SJSA1 (cell line): ENCODE data around the gene POLD1. TPM values are rescaled to one million over a fixed set of nuclear protein-coding genes. Genes with fewer than 3 reads are reported as not detected.

Experiments used
- DNase-seq, 2 experiments: peaks; one replicate each; pipeline ENCODE4 v3.0.0-alpha.2; 2015 to 2020; ENCODE audit warnings: low spot score in 2 of 2, low read depth in 1 of 2
- H3K27ac ChIP-seq: fragments of 250-450 bp; sonication (Bioruptor Pico); 2 replicates; pipeline ENCODE4 v1.5.1; 2020; ENCODE audit warnings: mild to moderate bottlenecking, moderate library complexity
- H3K27me3 ChIP-seq: fragments of 250-450 bp; sonication (Bioruptor Pico); replicated peaks from 2 replicates; pipeline ENCODE4 v1.5.1; 2020; ENCODE audit warnings: mild to moderate bottlenecking, moderate library complexity
- H3K36me3 ChIP-seq: fragments of 250-450 bp; sonication (Bioruptor Pico); 2 replicates; pipeline ENCODE4 v1.5.1; 2020; ENCODE audit warnings: mild to moderate bottlenecking
- H3K4me1 ChIP-seq: fragments of 250-450 bp; sonication (Bioruptor Pico); replicated peaks from 2 replicates; pipeline ENCODE4 v1.6.1; 2021; ENCODE audit warnings: mild to moderate bottlenecking
- H3K4me3 ChIP-seq: fragments of 250-450 bp; sonication (Bioruptor Pico); 2 replicates; pipeline ENCODE4 v1.5.1; 2020; ENCODE audit warnings: mild to moderate bottlenecking
- H3K9me3 ChIP-seq: fragments of 250-450 bp; sonication (Bioruptor Pico); replicated peaks from 2 replicates; pipeline ENCODE4 v1.5.1; 2020; ENCODE audit warnings: mild to moderate bottlenecking
- total RNA-seq: library from RNA; depleted of rRNA; stranded (reverse); fragments of >200 nt; shearing (Covaris generic); gene quantifications from 2 replicates; pipeline ENCODE4 v1.2.3, GENCODE V29; 2014

The POLD1 gene
- total RNA-seq, 1 experiment from 2014 or later: 51.8 TPM

DNA sequence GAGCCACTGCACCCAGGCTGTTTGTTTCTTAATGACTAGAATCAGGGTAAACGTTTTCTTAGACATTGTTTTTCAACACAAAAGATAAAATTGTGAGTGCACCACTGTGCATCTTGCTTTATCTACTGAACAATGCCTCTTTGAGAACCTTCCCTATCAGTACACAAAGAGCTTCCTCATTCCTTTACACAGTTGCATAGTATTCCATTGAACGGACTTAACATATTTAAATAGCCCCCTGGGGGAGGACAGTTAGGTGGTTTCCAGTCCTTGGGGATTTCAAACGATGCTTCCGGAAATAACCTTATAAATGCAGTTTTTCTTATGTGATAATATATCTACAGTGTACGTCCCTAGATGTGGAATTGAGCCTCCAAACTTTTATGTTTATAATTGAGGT, 8.6 kb downstream of the POLD1 start:
- no peak overlapping the region for H3K4me3 ChIP-seq
- no peaks in the 10 kb centered on the region for H3K27me3 ChIP-seq
- DNase-seq: no peak
- no peaks in the 10 kb centered on the region for H3K4me1 ChIP-seq
- no peaks in the 10 kb centered on the region for H3K9me3 ChIP-seq
- peaks cover 15% of the 10 kb centered on the region for H3K36me3 ChIP-seq
- no peak overlapping the region for H3K27ac ChIP-seq

DNA sequence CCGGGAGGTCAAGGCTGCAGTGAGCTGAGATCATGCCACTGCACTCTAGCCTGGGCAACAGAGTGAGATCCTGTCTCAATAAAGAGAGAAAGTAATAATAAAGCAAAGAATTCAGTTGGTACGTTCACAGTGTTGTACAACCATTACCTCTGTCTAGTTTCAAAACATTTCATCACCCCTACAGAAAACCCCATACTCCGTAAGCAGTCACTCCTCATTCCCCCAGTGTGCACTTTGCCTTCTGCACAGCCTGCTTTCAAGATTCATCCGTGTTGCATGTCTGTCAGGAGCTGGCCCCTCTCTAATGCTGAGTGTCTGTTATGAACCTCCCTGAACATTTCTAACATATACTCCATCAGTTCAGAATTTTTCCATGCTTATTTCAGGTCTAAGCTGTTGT, 9.4 kb downstream of the POLD1 start:
- Histone ChIP-seq H3K27ac (no peak overlapping the region), H3K4me1 (no peaks in the 10 kb centered on the region), H3K36me3 (peaks cover 7% of the 10 kb centered on the region), H3K4me3 (no peak overlapping the region), H3K27me3 (no peaks in the 10 kb centered on the region), H3K9me3 (no peaks in the 10 kb centered on the region)
- DNase-seq: no peak

DNA sequence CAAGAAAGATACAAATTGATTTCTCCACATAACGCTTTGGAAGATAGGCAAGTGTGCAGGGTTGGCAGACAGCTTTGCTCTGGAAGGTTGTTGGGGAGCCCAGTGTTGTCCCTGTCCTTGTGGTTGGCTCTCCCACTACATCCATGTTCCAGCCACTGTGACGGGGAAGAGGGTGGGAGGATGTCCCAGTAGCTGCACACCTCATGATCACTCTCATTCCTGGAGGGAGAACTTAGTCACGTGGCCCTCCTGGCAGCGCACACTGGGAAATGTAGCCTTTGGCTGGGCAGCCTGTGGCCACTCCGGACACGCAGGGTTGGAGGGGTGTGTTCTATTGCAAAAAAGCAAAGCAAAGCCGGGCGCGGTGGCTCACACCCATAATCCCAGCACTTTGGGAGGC, 9.9 kb downstream of the POLD1 start:
- H3K27ac ChIP-seq: no peak overlapping the region
- H3K9me3 ChIP-seq: no peaks in the 10 kb centered on the region
- H3K27me3 ChIP-seq: no peaks in the 10 kb centered on the region
- DNase-seq: no peak
- no peak overlapping the region for H3K4me3 ChIP-seq
- H3K36me3 ChIP-seq: peaks cover 8% of the 10 kb centered on the region
- H3K4me1 ChIP-seq: no peaks in the 10 kb centered on the region

DNA sequence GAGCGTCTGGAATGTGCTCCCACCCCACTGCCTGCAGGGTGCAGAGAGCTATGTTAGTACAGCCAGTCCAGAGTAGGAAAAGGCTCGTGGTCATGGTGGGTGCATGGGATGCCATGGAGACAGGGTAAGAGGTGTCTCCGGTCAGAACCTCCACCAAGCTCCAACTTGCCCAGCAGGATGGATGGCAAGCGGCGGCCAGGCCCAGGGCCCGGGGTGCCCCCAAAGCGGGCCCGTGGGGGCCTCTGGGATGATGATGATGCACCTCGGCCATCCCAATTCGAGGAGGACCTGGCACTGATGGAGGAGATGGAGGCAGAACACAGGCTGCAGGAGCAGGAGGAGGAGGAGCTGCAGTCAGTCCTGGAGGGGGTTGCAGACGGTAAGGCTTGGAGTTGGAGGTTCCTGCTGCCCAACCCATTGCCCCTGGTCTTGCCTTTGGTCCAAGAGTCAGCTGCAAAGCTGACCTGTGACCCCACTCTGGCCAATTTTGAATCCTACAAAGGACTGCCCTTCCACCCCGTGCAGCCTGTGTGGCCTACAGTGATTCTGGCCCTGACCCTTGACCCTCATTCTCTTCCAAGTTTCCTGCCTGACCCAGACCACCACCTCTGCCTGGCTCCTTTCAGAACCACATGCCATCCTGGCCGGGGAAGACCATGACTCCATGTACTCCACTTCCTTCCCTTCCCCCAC, 14.7 kb downstream of the POLD1 start:
- no peak for DNase-seq
- Histone ChIP-seq H3K27ac (no peak overlapping the region), H3K36me3 (peaks cover 31% of the 10 kb centered on the region)

DNA sequence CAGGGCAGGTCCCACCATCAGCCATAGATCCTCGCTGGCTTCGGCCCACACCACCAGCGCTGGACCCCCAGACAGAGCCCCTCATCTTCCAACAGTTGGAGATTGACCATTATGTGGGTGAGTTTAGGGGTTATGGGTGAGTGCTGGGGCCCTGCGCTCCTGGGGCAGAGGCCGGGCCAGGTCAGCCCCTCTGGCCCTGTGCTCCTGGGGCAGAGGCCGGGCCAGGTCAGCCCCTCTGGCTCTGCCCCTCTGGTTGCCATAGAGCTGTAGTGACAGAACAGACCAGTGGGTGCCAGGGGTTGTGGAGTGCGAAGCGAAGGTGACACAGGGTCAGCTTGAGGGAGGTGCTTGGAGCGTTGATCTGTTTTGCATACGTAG, 15.2 kb downstream of the POLD1 start:
- H3K4me3 ChIP-seq: no peak overlapping the region
- no peak for DNase-seq

More for the DNA sequence above, 14.7 kb downstream of the POLD1 start:
- H3K9me3 ChIP-seq: no peaks in the 10 kb centered on the region
- H3K27me3 ChIP-seq: no peaks in the 10 kb centered on the region
- H3K4me1 ChIP-seq: no peaks in the 10 kb centered on the region
- H3K4me3 ChIP-seq: no peak overlapping the region

DNA sequence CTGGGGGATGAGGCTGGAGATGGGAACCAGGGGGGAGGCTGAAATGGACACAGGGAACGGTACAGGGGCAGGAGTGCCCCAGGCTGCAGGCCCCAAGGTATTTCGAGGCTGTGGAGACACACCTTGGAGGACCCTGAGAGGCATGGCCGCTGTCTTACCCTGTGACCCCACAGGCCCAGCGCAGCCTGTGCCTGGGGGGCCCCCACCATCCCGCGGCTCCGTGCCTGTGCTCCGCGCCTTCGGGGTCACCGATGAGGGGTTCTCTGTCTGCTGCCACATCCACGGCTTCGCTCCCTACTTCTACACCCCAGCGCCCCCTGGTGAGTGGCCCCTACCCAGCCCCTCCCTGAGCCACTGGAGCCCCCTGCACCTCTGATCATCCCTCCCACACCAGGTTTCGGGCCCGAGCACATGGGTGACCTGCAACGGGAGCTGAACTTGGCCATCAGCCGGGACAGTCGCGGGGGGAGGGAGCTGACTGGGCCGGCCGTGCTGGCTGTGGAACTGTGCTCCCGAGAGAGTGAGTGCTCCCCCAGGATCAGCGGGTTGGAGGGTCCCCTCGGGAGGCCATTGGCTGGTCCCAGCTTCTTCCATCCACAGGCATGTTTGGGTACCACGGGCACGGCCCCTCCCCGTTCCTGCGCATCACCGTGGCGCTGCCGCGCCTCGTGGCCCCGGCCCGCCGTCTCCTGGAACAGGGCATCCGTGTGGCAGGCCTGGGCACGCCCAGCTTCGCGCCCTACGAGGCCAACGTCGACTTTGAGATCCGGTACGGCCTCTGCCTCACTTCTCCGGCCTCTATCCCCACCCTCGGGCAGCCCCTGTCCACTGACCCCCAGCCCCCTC, 17.7 kb downstream of the POLD1 start:
- peaks cover 42% of the 10 kb centered on the region for H3K36me3 ChIP-seq
- H3K4me3 ChIP-seq: no peak overlapping the region
- no peaks in the 10 kb centered on the region for H3K4me1 ChIP-seq
- DNase-seq: no peak
- H3K27ac ChIP-seq: no peak overlapping the region
- no peaks in the 10 kb centered on the region for H3K9me3 ChIP-seq
- H3K27me3 ChIP-seq: no peaks in the 10 kb centered on the region

More for the DNA sequence above, 15.2 kb downstream of the POLD1 start:
- H3K27me3 ChIP-seq: no peaks in the 10 kb centered on the region
- no peaks in the 10 kb centered on the region for H3K4me1 ChIP-seq
- H3K36me3 ChIP-seq: peaks cover 31% of the 10 kb centered on the region
- no peaks in the 10 kb centered on the region for H3K9me3 ChIP-seq
- no peak overlapping the region for H3K27ac ChIP-seq

DNA sequence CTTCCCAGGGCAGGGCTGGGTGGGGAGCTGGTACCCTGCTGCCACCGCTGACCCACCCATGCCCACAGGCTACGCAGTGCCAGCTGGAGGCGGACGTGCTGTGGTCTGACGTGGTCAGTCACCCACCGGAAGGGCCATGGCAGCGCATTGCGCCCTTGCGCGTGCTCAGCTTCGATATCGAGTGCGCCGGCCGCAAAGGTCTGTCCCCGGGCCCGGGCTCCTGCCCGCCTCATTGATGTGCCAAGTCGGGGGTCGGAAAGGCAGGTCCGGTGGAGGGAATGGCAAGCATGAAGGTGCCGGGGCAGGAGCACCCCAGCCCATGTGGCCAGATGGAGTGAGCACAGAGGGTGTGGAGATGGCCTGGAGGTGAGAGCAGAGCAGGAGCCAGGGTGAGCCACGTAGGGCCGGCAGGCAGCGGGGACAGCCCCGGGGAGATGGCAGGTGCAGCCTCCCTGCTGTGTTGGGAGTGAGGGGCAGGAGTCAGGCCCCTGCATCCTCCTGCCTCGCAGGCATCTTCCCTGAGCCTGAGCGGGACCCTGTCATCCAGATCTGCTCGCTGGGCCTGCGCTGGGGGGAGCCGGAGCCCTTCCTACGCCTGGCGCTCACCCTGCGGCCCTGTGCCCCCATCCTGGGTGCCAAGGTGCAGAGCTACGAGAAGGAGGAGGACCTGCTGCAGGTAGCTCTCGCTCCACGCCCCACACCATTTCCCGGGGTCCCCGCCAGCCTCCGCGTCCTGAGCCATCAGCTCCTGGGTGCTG, 18.6 kb downstream of the POLD1 start:
- DNase-seq: no peak
- Histone ChIP-seq H3K4me1 (no peaks in the 10 kb centered on the region), H3K9me3 (no peaks in the 10 kb centered on the region), H3K4me3 (no peak overlapping the region), H3K36me3 (peaks cover 42% of the 10 kb centered on the region), H3K27ac (no peak overlapping the region), H3K27me3 (no peaks in the 10 kb centered on the region)

DNA sequence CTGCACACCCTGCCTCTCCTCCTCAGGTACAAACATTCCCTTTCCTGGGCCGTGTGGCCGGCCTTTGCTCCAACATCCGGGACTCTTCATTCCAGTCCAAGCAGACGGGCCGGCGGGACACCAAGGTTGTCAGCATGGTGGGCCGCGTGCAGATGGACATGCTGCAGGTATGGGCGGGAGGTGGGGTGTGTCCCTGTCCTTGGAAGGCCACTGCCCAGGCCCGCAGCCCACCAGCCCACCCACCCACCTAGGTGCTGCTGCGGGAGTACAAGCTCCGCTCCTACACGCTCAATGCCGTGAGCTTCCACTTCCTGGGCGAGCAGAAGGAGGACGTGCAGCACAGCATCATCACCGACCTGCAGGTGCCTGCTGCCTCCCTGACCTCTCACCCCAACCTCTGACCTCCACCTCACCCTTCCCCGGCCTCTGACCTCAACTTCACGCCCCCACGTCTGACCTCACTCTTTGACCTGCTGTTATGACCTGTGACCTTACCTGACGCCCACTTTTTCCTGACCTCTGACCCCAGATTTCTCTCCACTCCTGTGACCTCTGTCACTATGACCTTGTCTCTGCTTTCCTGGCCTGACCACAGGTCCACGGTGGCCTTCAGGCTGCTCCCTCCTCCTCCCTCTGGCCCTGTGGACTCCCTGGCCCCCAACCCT, 22.1 kb downstream of the POLD1 start:
- no peak for DNase-seq

DNA sequence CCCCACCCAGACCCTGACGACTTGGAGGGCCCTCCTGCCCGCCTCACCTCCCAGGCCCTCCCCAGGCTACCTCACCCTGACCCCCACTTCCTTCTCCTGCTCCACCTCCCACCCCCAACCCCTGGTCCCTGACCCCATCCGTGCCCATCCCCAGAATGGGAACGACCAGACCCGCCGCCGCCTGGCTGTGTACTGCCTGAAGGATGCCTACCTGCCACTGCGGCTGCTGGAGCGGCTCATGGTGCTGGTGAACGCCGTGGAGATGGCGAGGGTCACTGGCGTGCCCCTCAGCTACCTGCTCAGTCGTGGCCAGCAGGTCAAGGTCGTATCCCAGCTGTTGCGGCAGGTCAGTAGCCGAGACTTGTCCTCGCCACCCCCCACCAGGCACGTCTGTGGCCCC, 22.7 kb downstream of the POLD1 start:
- no peaks in the 10 kb centered on the region for H3K9me3 ChIP-seq
- H3K4me1 ChIP-seq: no peaks in the 10 kb centered on the region
- DNase-seq: no peak
- no peaks in the 10 kb centered on the region for H3K27me3 ChIP-seq
- H3K27ac ChIP-seq: no peak overlapping the region
- H3K36me3 ChIP-seq: peaks cover 49% of the 10 kb centered on the region
- no peak overlapping the region for H3K4me3 ChIP-seq

More for the DNA sequence above, 22.1 kb downstream of the POLD1 start:
- no peaks in the 10 kb centered on the region for H3K4me1 ChIP-seq
- no peaks in the 10 kb centered on the region for H3K9me3 ChIP-seq
- H3K36me3 ChIP-seq: peaks cover 50% of the 10 kb centered on the region
- no peak overlapping the region for H3K27ac ChIP-seq
- H3K27me3 ChIP-seq: no peaks in the 10 kb centered on the region
- H3K4me3 ChIP-seq: no peak overlapping the region

DNA sequence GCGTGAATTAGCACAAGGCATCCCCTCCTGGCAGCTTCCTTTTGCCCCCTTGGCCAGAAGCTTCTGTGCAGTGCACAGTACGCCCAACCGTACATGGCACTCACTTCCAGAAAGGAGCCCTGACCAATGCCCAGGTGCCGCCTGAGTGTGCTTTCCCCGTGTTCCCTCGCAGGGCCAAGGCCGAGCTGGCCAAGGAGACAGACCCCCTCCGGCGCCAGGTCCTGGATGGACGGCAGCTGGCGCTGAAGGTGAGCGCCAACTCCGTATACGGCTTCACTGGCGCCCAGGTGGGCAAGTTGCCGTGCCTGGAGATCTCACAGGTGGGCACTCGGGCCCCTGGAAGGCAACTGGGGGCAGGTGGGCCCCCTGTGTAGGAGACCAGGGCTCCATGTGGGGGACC, 25.2 kb downstream of the POLD1 start:
- H3K36me3 ChIP-seq: peaks cover 42% of the 10 kb centered on the region
- H3K4me1 ChIP-seq: no peaks in the 10 kb centered on the region
- no peak overlapping the region for H3K27ac ChIP-seq
- no peak for DNase-seq
- no peaks in the 10 kb centered on the region for H3K9me3 ChIP-seq
- H3K4me3 ChIP-seq: no peak overlapping the region
- H3K27me3 ChIP-seq: no peaks in the 10 kb centered on the region

DNA sequence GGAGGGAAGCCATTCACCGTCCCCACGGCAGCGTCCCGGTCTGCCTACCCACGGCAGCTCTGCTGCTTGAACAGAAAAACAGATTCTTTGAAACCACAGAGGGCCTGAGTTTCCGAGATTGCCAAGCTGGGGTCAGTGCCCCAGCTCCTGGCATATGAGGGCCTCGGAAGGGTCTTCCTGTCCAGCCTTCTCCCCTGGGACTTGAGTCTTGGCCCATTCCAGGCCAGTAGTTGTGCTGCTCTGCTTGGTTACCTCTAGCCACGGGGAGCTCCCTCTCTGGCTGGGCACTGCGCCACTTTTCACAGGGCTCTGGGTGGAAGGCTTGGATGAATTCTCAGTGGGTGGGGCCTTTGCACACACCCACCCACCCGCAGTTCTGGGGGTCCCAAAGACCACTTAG, 26.0 kb downstream of the POLD1 start:
- no peaks in the 10 kb centered on the region for H3K4me1 ChIP-seq
- H3K4me3 ChIP-seq: no peak overlapping the region
- H3K36me3 ChIP-seq: peaks cover 45% of the 10 kb centered on the region
- no peak for DNase-seq
- no peaks in the 10 kb centered on the region for H3K9me3 ChIP-seq
- no peaks in the 10 kb centered on the region for H3K27me3 ChIP-seq
- H3K27ac ChIP-seq: no peak overlapping the region

DNA sequence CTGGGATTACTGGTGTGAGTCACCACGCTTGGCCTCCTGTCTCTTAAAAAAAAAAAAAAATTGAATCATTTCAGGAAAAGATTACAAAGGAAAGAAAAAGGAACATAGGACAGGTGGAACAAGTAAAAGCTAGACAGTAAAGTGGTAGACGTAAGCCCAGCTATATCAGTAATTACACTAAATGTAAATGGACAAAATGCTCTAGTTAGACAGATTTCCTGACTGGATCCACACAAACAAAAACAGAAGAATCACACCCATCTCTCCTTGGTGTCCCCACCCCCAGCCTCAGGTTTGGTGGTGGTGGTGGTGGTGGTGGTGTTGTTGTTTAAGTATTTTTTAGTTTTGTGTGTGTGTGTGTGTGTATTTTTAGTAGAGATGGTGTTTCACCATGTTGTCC, 28.3 kb downstream of the POLD1 start:
- Histone ChIP-seq H3K36me3 (peaks cover 34% of the 10 kb centered on the region), H3K4me3 (no peak overlapping the region), H3K4me1 (no peaks in the 10 kb centered on the region), H3K27ac (no peak overlapping the region), H3K9me3 (no peaks in the 10 kb centered on the region), H3K27me3 (no peaks in the 10 kb centered on the region)
- DNase-seq: no peak

DNA sequence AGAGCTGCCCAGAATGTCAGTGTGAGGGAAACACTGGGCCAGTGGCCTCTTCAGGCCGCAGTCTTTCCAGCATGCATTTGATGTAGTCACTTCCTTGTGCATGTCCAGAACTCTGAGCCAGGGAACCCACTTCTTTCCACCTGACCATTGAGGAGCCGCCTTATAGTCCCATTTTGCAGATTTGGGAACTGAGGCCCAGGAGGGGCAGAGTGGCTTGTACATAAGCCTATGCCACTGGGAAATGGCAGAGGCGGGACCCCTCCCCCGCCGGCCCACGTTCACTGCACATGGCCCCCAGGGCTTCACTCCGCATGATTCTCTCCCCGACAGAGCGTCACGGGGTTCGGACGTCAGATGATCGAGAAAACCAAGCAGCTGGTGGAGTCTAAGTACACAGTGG, 28.9 kb downstream of the POLD1 start:
- Histone ChIP-seq H3K36me3 (peaks cover 31% of the 10 kb centered on the region), H3K9me3 (no peaks in the 10 kb centered on the region), H3K27ac (no peak overlapping the region), H3K4me1 (no peaks in the 10 kb centered on the region), H3K4me3 (no peak overlapping the region), H3K27me3 (0 out of 2 replicates have a peak, but pooled peaks cover 2% of the 10 kb centered on the region)
- no peak for DNase-seq
